K562 (cell line): ENCODE measurements around the gene APOO. TPM values are rescaled to one million over a fixed set of nuclear protein-coding genes. Genes with fewer than 3 reads are reported as not detected.
A peak's percentile ranks its signal among the peaks of the same experiment; 100 is the strongest.

Experiments
- ARID1B ChIP-seq: fragments of 450-650 bp; IDR thresholded peaks from 2 replicates; pipeline ENCODE4 v1.6.1; 2016; ENCODE audit warnings: antibody characterized with exemption, mild to moderate bottlenecking, inconsistent platforms
- BCOR ChIP-seq: fragments of 450-650 bp; IDR thresholded peaks from 2 replicates; pipeline ENCODE4 v1.6.1; 2016
- CBFA2T3 ChIP-seq: fragments of 450-650 bp; IDR thresholded peaks from 2 replicates; pipeline ENCODE4 v1.6.1; 2017
- CCNT2 ChIP-seq: IDR thresholded peaks from 2 replicates; pipeline ENCODE4 v1.6.1; 2011; ENCODE audit warnings: borderline replicate concordance, low read depth, mild to moderate bottlenecking, moderate library complexity, mixed read lengths, low read length; ENCODE audit not compliant: insufficient read length; ENCODE audit errors: extremely low read depth
- CTBP1 ChIP-seq: fragments of 450-650 bp; IDR thresholded peaks from 2 replicates; pipeline ENCODE4 v1.6.1; 2016; ENCODE audit warnings: borderline replicate concordance
- CXXC5 ChIP-seq: fragments of 250-450 bp; sonication (Bioruptor Pico); IDR thresholded peaks from 2 replicates; pipeline ENCODE4 v1.8.0; 2022; ENCODE audit warnings: inconsistent platforms, mild to moderate bottlenecking, moderate library complexity
- DPF2 ChIP-seq: fragments of 450-650 bp; IDR thresholded peaks from 2 replicates; pipeline ENCODE4 v1.6.1; 2016
- FOSL1 ChIP-seq: fragments of 200-800 bp; sonication (Bioruptor generic); conservative IDR thresholded peaks from 2 replicates; pipeline ENCODE4 v1.6.1; 2016; ENCODE audit warnings: missing genetic modification characterization, missing compliant biosample characterization
- GABPB1 ChIP-seq: sonication (generic); formaldehyde crosslinking; IDR thresholded peaks from 2 replicates; pipeline ENCODE4 v1.8.0; 2022; ENCODE audit warnings: mild to moderate bottlenecking, missing genetic modification reagents
- HDAC1 ChIP-seq, 2 experiments: fragments of 450-650 bp; IDR thresholded peaks; 2 replicates each; pipeline ENCODE4 v1.6.1; 2016 to 2017; ENCODE audit warnings: inconsistent platforms in 1 of 2, mild to moderate bottlenecking in 1 of 2, moderate library complexity in 1 of 2
- HMBOX1 ChIP-seq: sonication (generic); IDR thresholded peaks from 2 replicates; pipeline ENCODE4 v1.6.1; 2016
- JUN ChIP-seq, 2 experiments: sonication (generic) in 1 of 2; formaldehyde crosslinking in 1 of 2; IDR thresholded peaks; 2 replicates each; pipeline versions ENCODE4 v1.6.1 to v1.8.0; 2012 to 2022; ENCODE audit warnings: borderline replicate concordance in 2 of 2, mild to moderate bottlenecking in 2 of 2, improper control_type of control experiment in 1 of 2, low read depth in 1 of 2, low read length in 1 of 2, missing genetic modification reagents in 1 of 2
- KDM1A ChIP-seq, 2 experiments: fragments of 450-650 bp; IDR thresholded peaks; 2 replicates each; pipeline ENCODE4 v1.6.1; 2016; ENCODE audit warnings: mild to moderate bottlenecking in 2 of 2
- MBD2 ChIP-seq: sonication (generic); IDR thresholded peaks from 2 replicates; pipeline ENCODE4 v1.6.1; 2016; ENCODE audit warnings: low read depth, borderline replicate concordance
- NFE2 ChIP-seq: IDR thresholded peaks from 2 replicates; pipeline ENCODE4 v1.6.1; 2014; ENCODE audit warnings: antibody characterized with exemption, low read depth
- NFE2L1 ChIP-seq: fragments of 450-650 bp; IDR thresholded peaks from 2 replicates; pipeline ENCODE4 v1.6.1; 2016; ENCODE audit warnings: missing genetic modification characterization, low read depth, mild to moderate bottlenecking, missing compliant biosample characterization, moderate library complexity, borderline replicate concordance
- NFYB ChIP-seq: IDR thresholded peaks from 2 replicates; pipeline ENCODE4 v1.6.1; 2011; ENCODE audit warnings: mild to moderate bottlenecking, moderate library complexity; ENCODE audit not compliant: insufficient read length; ENCODE audit errors: extremely low read depth
- PHB2 ChIP-seq: fragments of 450-650 bp; IDR thresholded peaks from 2 replicates; pipeline ENCODE4 v1.6.1; 2017; ENCODE audit warnings: low read depth
- SMARCA4 ChIP-seq: fragments of 450-650 bp; IDR thresholded peaks from 2 replicates; pipeline ENCODE4 v1.6.1; 2016
- TCF7L2 ChIP-seq: fragments of 150-350 bp; IDR thresholded peaks from 2 replicates; pipeline ENCODE4 v1.6.1; 2016; ENCODE audit warnings: low read depth, mild to moderate bottlenecking, low read length, moderate library complexity
- THAP12 ChIP-seq: fragments of 250-450 bp; sonication (Bioruptor Pico); IDR thresholded peaks from 2 replicates; pipeline ENCODE4 v1.9.0; 2021; ENCODE audit warnings: mild to moderate bottlenecking, inconsistent platforms
- TRIM28 ChIP-seq: fragments of 450-650 bp; IDR thresholded peaks from 2 replicates; pipeline ENCODE4 v1.6.1; 2017
- ZBED1 ChIP-seq: IDR thresholded peaks from 2 replicates; pipeline ENCODE4 v1.6.1; 2014
- ZBTB17 ChIP-seq: fragments of 450-650 bp; formaldehyde crosslinking; IDR thresholded peaks from 2 replicates; pipeline ENCODE4 v1.4.0; 2020; ENCODE audit warnings: mild to moderate bottlenecking
- ZNF134 ChIP-seq: fragments of 250-450 bp; sonication (Bioruptor Pico); conservative IDR thresholded peaks from 2 replicates; pipeline ENCODE4 v1.4.0; 2020
- ZNF217 ChIP-seq: sonication (generic); formaldehyde crosslinking; IDR thresholded peaks from 2 replicates; pipeline ENCODE4 v1.8.0; 2022; ENCODE audit warnings: mild to moderate bottlenecking, missing genetic modification reagents
- ZNF398 ChIP-seq: fragments of 250-450 bp; sonication (Bioruptor Pico); IDR thresholded peaks from 2 replicates; pipeline ENCODE4 v1.8.0; 2021; ENCODE audit warnings: moderate library complexity, mild to moderate bottlenecking, inconsistent platforms
- polyA plus RNA-seq, 8 experiments: library from polyadenylated mRNA; depleted of rRNA in 4 of 8; stranded (reverse) in 5 of 8; unstranded in 3 of 8; fragments of >200 nt; fragmentation: Nextera tagmentation in 2 of 8; fragmentation: Illumina TruSeq in 1 of 8; extraction: Ambion mirVana in 2 of 8; extraction: Trizol in 1 of 8; gene quantifications; 2 replicates each; pipeline versions ENCODE4 v1.2.1 to v1.2.3, GENCODE V29; 2011 to 2014; ENCODE audit warnings: inconsistent platforms in 1 of 8, missing spikeins in 1 of 8
- total RNA-seq, 7 experiments: library from RNA; depleted of rRNA in 6 of 7; stranded (reverse); fragments of >200 nt in 6 of 7; fragmentation: Illumina TruSeq in 2 of 7; extraction: Trizol in 2 of 7; gene quantifications; 2 replicates each; pipeline versions ENCODE4 v1.2.1 to v1.2.3, GENCODE V29; 2011 to 2021; ENCODE audit warnings: low replicate concordance in 1 of 7

Gene APOO
- total and polyA plus RNA-seq, 9 of the 15 experiments (the other 6 are each of a cell fraction or from before 2014, with no cell fraction given), result 37.3 to 76.4 (median 60.8) TPM

- TF ChIP-seq MBD2 (no peak), HDAC1 (IDR thresholded peaks at IDR 0.05) (peak in 1 of 2 experiments; percentile 81; a peak in 2 of 4 replicates), TCF7L2 (no peak), ZNF134 (CRISPR knock-in tag) (no peak), CCNT2 (no peak), BCOR (0 out of 2 replicates have a peak, but pooled peaks have one; percentile 13), ZNF217 (CRISPR knock-in tag) (no peak), JUN (IDR thresholded peaks at IDR 0.05; ENCODE audit: borderline replicate concordance, low read depth, low read length) (0 out of 2 replicates have a peak, but pooled peaks have one; percentile 58), JUN (CRISPR knock-in tag; IDR thresholded peaks at IDR 0.05; ENCODE audit: borderline replicate concordance) (no peak), CBFA2T3 (peak; percentile 73), DPF2 (peak; percentile 71; the same call in 1 of the 2 replicates), FOSL1 (tag) (peak; percentile 91), GABPB1 (CRISPR knock-in tag) (no peak), CTBP1 (peak; percentile 34; the same call in 1 of the 2 replicates), NFE2 (no peak), NFE2L1 (tag) (no peak), PHB2 (no peak), TRIM28 (no peak), KDM1A (IDR thresholded peaks at IDR 0.05) (peak; percentile 95 to 96), HMBOX1 (no peak), CXXC5 (peak; percentile 44; the same call in 1 of the 2 replicates), ARID1B (peak; percentile 80), ZBED1 (no peak), SMARCA4 (peak; percentile 65; the same call in 1 of the 2 replicates), ZNF398 (no peak), NFYB (no peak), ZBTB17 (CRISPR knock-in tag) (no peak), THAP12 (CRISPR knock-in tag) (no peak)
These were observed 7.4 kb downstream of the APOO start (continued) for GRCh38 chrX:23900220-23900797.
